Ecto neural progenitor cell (in vitro differentiated cells): ENCODE results near the gene CBARP.
A peak's percentile ranks its signal among the peaks of the same experiment; 100 is the strongest.

Experiments
- DNase-seq: peaks from one replicate; pipeline ENCODE4 v3.0.0-alpha.2; 2018; ENCODE audit warnings: low spot score

CBARP gene

DNA sequence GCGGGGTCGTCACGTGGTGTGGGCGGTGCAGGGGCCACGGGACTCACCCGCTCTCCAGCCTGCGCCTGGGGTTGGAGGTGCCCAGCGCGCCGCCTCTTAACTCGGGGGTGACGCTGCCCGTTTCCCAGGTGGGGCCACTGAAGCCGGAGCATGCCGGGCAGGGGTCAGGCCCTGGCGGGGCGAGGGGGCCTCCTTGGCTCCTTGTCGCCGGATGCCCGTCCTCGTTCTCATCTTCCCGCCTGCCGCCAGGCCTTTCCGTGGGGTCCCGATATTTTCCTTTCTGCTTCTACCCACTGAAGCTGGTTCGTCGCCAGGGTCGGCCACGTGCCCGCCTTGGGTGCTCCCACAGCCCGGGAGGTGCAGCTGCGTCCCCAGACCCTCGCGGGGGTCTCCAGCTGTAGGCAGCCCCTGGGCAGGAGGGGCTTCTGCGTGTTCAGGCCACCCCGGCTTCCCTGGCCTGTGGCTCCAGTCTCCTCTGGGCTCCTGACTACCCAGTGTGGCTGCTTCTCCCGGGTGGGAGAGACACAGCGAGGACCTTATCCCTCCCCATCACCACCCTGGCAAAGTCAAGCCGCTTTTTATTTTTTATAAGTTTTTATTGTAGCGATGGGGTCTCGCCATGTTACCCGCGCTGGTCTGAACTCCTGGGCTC lies 38.3 kb upstream of the CBARP start:
- no peak for DNase-seq

DNA sequence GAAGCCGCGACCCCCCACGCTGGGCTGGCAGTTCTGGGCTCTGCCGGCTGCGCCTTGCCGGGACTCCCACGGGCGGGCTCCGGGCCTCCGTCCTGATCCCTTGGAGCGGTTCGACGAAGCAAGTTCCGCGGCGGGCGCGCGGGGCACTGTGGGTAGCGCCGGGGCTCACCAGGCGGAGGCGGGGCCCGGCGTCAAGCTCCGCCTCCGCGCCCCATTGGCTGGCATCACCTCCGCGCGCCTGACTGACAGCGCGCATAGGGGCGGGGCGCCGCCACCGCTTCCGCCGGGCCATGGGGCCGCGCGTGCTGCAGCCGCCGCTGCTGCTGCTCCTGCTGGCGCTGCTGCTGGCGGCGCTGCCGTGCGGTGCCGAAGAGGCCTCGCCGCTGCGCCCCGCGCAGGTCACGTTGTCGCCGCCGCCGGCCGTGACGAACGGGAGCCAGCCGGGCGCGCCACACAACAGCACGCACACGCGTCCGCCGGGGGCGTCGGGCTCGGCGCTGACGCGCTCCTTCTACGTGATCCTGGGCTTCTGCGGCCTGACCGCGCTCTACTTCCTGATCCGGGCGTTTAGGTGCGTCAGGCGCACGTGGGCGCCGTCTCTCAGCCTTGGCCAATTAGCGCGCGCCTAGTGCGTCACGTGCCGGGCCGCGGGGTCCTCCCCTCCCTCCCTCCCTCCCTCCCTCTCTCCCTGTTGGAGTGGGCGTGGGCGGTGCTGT lies 37.6 kb upstream of the CBARP start, which contains the start of gene FAM174C:
FAM174C (plus strand) TSS at position 271 of the 716 bp plus-strand sequence; CDS start at position 291, 20 bp downstream.
- peak; percentile 96 for DNase-seq

DNA sequence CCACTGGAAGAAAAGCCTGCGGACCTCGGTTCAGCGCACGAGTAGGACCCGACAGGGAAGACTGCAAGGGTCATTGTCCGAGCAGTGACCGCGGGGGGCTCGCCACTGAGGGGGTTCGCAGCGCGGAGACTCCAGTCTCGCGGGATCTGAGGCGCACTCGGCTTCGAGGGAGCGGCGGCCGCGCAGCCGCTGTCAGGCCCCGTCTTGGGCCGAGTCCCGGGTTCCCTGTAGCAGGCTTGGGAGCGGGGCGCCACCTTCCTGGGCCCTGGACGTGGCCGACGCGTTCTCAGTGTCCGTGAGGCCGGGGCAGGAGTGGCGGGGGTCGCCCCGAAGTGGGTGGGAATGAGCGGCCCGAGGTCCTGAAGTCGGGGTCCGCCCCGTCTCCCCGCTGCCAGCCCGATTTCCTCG lies 37.1 kb upstream of the CBARP start:
- DNase-seq = peak; percentile 79

DNA sequence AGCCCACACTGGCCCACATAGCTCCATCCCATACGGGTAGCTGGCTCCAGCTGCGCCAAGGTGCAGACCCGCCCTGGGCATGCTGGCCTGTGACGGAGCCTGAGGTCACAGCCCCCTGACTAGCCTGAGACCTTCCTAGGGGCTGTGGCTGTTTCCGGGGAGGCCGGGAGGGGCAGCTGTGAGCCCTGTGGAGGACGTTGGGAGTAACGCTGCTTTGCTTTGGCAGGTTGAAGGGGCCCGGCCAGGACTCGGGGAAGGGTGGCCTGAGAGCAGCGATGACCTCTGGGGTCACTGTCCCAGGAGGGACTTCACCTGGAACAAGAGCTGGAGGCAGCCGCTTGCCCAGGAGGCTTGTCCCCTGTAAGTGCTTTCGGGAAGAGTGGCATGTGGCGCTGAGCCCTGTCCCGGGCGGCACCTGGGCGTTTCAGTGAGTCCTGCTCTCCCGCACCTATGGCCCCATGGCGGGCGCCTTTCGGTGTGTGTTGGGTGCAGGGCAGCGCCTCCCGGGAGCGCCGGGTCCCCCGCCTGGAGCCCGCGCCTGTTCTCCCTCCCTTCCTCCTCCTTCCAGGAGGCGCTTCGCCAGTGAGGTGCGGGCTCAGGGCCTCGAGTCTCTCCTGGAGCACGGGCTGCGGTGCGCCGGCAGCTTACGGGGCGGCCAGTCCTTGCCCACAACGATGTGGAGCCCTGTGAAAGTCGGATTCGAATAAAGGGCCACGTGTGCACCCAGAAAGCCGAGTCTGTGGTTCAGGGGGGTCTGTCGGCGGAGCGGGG lies 36.5 kb upstream of the CBARP start:
- no peak for DNase-seq

DNA sequence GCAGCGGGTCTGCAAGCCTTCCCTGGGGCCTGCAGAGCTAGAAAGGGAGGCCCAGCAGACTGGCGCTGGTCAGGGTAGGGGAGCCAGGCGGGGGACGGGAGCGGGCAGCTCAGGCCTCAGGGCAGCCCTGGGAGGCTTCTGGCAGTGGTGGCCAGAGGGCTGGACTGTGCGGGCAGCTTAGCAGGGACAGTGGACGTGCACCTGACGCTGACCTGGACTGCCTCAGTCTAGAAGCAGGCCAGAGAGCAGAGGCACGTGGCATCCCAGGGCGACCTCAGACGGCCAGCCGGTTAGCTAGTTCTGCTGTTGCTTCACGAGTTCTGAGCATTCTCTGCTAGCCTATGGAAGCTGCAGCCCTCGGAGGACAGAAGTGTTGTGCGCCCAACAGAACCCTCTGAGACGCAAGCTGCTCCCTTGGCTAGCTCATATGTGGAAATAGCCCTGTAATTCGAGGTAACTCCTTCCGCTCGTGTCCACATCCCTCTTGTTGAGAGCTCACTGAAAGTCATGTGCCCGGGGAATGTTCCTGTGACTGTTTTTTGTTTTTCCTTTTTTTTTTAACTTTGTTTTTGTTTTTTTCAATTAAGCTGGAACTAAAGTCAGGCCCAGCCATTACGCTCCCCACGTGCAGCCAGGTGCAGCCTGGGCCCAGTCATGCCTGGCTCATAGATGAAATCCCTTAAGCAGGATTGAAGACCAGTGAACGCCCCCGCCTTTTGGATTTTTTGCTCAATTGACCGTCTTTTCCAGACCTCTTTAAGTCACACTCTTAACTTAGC lies 35.6 kb upstream of the CBARP start:
- DNase-seq = no peak

DNA sequence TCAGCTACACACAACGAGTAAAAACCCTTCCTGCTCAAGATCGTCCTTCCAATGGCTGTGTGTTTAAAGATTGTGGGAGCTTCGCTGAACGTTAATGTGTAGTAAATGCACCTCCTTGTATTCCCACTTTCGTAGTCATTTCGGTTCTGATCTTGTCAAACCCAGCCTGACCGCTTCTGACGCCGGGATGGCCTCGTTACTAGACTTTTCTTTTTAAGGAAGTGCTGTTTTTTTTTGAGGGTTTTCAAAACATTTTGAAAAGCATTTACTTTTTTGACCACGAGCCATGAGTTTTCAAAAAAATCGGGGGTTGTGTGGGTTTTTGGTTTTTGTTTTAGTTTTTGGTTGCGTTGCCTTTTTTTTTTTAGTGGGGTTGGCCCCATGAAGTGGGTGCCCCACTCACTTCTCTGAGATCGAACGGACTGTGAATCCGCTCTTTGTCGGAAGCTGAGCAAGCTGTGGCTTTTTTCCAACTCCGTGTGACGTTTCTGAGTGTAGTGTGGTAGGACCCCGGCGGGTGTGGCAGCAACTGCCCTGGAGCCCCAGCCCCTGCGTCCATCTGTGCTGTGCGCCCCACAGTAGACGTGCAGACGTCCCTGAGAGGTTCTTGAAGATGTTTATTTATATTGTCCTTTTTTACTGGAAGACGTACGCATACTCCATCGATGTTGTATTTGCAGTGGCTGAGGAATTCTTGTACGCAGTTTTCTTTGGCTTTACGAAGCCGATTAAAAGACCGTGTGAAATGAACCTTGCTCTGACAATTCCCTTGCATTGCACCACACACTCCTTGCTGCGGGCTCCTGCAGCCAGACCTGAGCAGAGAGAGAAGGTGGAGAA lies 34.8 kb upstream of the CBARP start:
- DNase-seq = no peak

DNA sequence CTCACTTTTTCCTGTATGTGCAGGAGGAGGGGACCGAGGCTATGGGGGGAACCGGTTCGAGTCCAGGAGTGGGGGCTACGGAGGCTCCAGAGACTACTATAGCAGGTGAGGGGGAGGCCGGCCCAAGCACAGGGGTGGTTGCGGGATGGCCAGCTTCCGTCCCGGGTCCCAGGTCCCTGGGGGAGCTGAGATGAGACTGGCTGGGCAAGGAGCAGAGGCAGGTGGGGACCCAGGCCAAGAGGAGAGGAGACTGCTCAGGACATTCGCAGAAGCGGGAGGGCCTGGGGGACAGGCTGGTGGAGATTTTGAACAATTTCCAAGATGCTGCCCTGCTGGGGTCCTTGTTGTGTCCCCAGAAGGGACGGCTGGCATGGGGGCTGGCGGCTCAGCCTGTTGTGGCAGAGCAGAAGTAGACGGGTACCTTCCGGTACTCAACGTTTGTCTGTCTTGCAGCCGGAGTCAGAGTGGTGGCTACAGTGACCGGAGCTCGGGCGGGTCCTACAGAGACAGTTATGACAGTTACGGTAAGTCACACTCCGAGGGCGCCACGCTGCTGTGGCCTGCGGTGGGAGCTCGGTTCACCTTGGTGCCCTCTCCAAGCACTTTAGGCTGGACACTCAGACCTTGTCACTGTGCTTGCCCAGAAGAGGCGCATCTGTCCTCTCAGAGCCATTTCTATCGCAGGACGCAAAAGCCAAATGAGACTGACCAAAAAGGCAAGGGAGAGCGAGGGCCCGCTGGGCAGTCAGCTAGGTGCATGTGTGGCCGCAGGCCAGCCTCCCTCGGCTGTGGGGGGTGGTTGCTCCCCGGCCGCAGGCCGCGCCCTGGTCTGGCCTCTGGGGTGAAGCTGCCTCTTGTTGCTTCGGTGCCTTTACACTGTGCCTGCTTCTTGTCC lies 34.0 kb upstream of the CBARP start:
- DNase-seq = no peak

DNA sequence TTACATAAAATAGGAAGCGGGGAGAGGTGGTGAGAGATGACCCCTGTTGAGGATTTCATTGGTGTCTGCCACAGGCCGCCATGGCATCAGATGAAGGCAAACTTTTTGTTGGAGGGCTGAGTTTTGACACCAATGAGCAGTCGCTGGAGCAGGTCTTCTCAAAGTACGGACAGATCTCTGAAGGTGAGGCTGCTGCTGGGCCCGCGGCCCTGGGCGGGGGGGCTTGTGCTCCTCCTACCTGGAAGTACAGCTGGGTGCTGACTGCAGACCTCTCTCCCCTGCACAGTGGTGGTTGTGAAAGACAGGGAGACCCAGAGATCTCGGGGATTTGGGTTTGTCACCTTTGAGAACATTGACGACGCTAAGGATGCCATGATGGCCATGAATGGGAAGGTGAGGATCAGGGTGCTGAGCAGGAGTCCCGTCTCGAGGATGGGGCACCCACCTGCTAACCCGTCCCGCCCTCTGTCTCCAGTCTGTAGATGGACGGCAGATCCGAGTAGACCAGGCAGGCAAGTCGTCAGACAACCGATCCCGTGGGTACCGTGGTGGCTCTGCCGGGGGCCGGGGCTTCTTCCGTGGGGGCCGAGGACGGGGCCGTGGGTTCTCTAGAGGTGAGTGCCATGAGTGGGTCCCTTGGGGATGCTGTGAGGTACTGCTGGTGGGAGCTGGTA lies 33.2 kb upstream of the CBARP start:
- no peak for DNase-seq

DNA sequence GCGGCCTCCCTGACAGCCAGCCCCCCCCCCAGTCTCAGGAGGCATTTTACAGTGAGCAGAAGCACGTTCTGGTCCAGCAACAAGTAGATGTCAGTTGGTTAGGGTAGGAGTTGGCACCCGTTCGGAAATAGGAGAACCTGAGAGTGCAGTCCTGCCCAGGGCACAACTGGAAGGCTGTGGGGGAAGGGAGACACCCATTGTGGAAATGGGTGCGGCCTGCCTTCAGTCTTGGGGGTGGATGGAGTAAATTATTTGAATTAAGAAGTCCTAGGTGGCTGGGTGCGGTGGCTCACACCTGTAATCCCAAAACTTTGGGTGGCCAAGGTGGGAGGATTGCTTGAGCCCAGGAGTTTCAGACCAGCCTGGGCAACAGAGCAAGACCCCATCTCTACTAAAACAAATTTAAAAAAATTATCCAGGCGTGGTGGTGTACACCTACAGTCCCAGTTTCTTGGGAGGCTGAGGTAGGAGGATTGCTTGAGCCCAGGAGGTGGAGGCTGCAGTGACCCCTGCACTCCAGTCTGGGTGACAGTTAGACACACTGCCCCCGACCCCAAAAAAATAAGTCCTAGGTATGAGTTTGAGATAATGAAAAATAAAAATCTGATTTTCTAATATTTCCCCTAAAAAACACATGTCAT lies 32.5 kb upstream of the CBARP start:
- DNase-seq = no peak

DNA sequence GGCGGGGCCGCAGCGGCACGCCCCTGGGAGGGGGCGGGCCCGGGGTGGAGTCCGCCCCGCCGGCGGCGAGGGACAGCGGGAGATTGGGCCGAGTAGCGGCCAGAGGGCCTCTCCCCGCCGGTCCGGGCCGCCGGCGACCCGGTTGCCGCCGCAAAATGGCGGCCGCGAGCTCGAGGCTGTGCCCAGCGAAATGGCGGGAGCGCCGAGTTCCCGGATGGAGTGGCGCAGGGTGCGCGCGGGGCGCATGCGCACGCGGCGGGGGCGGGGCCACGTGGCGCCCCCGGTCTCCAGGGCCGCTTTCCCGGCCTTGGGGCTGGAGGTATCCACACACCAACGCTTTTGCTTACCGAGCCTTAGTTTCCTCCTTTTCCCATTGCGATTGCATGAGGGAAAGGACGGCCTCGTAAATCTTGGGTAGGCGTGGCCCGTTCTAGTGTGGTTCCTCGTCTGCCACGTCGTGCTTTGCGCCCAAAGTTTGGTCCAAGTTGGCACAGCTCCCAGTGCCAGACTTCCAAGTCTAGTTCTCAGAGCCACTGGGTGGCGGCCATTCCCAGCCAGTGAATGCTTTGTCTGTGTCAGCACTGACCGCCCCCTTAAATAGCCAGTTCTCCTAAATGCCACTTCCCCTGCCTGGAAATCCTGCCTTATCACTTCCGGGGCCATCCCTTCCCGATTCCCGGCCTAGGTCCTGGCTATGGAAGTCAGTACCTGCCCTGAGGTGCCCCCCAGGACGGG lies 31.8 kb upstream of the CBARP start:
- peak; percentile 89 for DNase-seq

DNA sequence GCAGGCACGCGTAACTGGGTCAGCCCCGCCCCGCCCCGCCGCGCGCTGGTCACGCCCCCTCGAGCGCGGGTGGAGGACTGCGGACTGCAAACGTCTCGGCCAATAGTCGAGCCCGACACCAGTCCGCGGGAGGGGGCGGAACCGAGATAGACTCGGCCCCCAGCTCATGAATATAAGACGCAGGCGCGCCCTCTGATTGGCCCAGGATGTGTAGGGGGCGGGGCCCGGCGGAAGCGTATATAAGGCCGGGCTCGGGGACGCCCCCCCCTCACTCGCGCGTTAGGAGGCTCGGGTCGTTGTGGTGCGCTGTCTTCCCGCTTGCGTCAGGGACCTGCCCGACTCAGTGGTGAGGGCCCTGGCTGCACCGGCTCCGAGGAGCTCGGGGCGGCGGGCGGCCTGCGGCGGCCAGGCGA lies 31.3 kb upstream of the CBARP start, which contains the start of gene CIRBP:
CIRBP (plus strand) TSS at position 268 of the 413 bp plus-strand sequence. CDS start 1,602 bp downstream, outside the sequence.
- DNase-seq = peak; percentile 99

DNA sequence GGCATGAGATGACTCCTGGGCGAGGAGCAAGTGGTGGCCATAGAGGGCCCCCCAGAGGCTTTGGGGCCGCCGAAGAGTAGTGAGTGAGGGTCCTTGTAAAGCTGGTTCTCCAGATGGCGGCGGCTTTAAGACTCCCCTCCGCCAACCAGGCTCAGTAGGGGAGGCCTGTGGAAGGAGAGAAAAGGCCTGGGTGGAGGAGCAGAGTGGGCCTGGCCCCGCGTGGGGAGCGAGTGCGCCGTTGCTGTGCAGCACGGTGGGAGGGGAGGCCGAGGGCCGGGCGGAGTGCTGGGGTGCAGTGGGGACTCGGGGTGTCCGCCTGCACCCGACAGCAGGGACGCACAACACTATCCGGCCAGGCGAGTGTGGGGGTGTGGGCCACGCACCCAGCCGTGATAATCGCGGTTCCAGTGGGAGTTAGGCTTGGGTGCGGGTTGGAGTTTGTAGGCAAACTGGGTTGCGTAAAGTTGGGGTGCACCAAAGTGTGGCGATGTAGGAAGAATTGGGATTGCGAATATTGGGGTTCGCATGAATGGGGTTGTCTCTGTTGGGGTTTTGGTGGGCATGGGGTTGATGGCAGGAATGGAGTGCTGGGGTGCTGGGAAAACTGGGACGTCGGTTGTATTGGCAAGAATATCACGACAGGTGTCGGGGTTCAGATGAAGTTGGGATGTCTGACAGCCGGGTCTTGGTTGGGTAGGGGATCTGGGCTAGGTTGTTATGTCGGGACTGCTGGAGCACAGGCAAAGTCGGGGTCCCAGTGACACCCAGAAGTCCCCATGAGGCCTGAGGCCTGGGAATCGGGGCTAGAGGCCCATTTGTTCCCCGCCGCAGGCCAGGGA lies 30.6 kb upstream of the CBARP start:
- no peak for DNase-seq

DNA sequence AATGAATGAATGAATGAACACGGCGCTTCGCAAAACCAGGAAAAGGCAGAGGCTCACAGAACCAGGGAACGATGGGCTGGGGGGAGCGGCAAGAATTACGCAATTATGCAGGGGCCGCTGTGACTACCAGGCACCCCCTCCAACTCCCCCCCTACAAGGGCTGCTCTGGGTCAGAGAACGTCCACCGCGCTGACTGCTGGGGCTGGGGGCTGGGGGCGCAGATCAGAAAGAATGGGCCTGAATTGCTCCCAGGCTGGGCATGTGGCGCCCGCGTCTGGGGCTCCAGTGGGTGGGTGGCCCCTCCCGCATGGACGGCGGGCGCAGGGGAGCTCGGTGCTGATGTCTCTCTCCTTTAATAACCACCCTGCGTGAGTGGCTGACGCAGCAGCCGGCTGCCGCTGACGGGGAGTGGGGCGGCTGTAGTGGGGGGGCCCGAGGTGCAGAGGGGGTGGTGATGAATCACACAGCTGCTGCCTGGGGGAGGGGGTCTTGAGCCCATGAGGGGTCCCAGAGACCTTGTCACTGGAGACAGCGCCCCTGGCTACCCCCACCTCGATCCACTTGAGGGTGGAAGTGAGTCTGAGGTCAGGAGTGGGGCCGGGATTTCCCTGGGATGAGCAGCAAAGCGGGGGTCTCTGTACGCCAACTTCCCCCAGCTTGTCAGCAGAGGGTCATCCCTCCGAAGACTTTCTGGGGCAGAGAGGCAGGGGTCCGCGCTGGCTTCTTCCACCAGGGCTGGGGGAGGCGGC lies 29.8 kb upstream of the CBARP start:
- DNase-seq = no peak

DNA sequence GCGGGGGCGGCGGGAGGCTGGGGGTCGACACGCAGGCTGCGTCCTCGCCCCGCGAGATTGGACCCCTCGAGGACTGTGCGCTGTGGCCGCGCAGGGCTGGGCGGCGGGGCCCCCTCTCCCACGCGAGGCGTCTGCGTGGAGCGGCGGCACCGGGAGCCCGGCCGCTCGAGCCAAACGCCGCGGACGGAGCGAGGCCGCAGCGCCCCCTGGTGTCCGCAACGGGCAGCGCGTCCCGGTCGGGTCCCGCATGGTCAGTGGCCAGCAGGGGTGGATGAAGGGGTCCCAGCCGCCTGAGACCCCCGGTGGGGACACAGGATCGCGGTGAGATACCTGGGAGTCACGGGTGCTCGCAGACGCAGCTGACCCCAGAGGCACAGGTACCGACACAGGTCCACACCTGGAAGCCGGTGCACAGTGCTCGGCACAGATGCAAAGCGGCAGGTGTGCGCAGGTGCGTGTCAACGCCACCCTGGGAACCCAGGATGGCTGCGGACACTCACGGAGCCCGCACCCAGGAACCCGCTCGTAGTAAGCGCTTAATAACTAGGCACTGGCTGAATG lies 29.2 kb upstream of the CBARP start:
- DNase-seq = peak; percentile 92

DNA sequence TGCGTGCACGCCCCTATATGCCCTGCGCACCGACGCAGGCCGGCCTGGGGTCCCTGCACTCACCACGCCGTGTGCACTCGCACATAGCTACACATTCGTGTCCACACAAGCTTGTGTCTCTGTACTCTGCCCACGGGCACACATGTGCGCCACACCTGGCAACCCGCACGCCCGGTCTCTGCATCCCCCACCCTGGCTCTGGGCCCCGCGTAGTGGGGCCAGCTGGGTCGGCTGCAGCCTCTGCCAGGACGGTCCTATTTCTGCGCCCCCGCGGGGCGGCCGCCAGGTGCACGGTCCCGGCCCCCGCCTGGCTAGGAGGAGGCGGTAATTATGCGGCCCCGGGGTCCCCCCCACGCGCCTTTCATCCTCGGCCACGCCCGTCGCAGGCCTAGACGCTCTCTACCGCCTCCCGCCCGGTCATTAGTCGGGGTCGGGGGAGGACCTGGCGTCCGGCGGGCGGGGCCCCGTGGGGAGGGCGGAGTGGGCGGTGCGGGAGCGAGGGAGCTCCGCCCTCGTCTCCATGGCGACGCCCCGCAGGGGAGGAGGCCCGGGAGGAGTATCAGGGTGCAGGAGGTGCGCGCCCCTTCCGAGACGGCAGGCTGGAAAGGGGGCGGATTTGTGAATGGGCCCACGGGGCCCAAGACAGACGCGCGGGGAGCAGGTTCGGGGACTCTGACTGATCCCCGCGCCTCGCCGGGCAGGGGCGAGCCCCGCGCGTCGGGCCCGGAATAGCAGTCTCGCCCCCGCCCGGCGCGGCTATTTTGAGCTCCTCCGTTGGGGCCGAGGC lies 28.5 kb upstream of the CBARP start:
- peak; percentile 90 for DNase-seq
